GM19452 (cell line): ENCODE measurements around the gene SECTM1.

Experiments
- ATAC-seq: cut with Tn5 transposase; IDR thresholded peaks from one replicate; pipeline ENCODE4 v1.9.1; 2021; ENCODE audit not compliant: unreplicated experiment

Gene SECTM1

GRCh38 chr17:82316651-82317393, 16.7 kb downstream of the SECTM1 start:
- no peak for ATAC-seq

- ATAC-seq: no peak
Measured at GRCh38 chr17:82315703-82316358, 17.7 kb downstream of the SECTM1 start.

- no peak for ATAC-seq
Measured at GRCh38 chr17:82314727-82315605, 18.6 kb downstream of the SECTM1 start.

- ATAC-seq: no peak
Measured at GRCh38 chr17:82314012-82314726, 19.4 kb downstream of the SECTM1 start.

DNA sequence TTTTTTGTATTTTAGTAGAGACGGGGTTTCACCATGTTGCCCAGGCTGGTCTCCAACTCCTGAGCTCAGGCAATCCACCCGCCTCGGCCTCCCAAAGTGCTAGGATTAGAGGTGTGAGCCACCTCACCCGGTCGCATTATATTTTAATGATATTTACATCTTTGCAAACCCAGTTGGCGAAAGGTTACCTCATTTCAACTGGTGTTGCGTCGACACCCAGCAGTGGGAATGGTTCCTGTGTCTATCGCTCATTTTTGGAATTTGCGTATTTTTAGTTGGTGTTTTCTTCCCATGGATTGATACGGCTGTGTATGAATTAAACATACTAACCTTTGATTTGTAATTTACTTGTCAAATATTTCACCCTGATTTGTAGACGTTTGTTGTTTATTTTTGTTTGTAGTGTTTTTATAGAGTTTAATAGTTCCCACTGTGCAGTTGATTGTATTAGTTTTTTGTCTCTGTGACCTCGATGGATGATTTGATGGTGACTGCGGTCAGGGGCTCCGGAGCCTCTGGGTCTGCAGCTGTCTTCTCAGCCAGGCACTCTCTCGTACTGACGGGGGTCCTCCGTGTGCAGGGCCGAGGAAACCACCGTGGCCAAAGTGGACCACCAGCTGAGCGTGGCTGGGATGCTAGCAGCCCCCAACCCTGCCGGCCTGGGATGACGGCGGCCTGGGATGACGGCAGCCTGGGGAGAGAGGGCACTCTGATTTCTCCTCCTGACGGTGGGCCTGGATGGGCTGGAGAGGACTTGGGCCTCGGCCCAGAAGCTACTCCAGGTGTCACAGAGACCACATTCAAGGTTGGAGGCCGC, 20.2 kb downstream of the SECTM1 start:
- no peak for ATAC-seq

DNA sequence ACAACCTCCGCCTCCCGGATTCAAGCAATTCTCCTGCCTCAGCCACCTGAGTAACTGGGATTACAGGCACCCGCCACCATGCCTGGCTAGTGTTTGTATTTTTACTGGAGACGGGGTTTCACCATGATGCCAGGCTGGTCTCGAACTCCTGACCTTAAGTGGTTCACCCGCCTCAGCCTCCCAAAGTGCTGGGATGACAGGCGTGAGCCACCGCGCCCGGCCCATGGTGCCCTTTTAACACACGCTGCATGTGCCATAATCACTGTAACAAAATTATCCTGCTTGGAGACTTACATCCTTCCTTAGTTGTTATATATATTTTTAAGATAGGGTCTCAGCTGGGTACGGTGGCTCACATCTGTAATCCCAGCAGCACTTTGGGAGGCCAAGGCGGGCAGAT, 21.6 kb downstream of the SECTM1 start:
- ATAC-seq: no peak

DNA sequence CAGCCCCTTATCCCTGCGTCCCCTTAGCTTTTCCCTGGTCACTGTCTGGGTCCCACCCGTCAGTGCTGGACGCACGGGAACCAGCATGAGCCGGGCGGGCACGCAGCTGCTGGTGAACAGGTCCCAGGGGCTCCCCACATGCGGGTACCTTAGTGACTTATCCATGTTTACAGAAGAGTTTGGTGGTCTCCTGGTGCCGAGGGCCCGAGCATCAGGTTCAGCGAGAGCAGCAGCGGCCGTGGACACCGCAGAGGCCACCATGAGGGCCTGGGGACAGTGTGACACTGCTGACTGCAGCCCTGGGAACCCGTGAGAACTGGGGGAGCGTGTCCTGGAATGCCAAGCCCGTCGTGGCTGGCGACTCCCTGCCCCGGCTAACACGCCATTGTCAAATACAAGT, 22.7 kb downstream of the SECTM1 start:
- ATAC-seq: no peak

GRCh38 chr17:82309656-82310570, 23.7 kb downstream of the SECTM1 start:
- ATAC-seq: no peak

- no peak for ATAC-seq
Measured at GRCh38 chr17:82305727-82306300, 27.8 kb downstream of the SECTM1 start.

GRCh38 chr17:82304826-82305726, 28.5 kb downstream of the SECTM1 start:
- no peak for ATAC-seq

DNA sequence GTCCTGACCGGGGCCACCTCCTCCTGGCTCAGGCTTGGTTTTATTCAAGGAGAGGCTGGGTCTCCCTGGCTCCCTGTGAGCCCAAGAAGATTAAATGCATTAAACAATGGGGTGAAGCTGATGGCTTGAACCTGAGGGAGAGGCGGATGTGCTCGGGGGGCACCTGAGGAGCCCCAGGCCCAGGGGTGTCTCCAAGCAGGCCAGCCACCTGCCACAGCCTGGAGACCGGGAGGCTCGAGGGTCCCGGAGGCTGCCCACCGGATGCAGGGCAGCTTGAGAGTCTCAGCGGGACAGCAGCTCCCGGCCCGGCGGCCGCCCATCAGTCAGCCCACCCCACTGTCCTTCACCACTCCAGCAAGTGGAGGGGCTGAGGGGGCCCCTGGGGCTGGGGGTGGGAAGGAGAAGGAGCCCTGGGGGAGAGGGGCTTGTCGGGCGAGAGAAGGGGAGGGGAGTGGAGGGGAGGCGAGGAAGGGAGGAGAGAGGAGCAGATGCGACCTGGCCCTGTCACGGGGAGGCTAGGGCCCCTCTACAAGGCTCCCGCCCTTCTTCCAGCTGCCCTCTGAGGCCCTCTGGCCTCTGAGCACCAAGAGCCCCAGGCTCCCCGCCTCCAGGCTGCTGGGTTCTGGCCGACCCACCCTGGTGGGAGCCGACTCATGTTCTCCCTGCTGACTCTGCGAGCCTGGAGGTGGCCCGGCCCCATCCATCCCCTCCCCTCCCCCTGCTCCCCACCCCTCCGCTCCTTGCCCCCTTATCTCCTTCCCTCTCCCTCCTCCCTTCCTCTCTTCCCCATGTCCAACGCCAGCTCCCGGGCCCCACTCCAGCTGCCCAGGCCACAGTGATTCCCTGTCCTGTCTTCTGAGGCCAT, 29.4 kb downstream of the SECTM1 start:
- no peak for ATAC-seq

GRCh38 chr17:82302991-82303943, 30.3 kb downstream of the SECTM1 start:
- no peak for ATAC-seq

GRCh38 chr17:82302568-82302963, 31.0 kb downstream of the SECTM1 start:
- ATAC-seq: no peak

DNA sequence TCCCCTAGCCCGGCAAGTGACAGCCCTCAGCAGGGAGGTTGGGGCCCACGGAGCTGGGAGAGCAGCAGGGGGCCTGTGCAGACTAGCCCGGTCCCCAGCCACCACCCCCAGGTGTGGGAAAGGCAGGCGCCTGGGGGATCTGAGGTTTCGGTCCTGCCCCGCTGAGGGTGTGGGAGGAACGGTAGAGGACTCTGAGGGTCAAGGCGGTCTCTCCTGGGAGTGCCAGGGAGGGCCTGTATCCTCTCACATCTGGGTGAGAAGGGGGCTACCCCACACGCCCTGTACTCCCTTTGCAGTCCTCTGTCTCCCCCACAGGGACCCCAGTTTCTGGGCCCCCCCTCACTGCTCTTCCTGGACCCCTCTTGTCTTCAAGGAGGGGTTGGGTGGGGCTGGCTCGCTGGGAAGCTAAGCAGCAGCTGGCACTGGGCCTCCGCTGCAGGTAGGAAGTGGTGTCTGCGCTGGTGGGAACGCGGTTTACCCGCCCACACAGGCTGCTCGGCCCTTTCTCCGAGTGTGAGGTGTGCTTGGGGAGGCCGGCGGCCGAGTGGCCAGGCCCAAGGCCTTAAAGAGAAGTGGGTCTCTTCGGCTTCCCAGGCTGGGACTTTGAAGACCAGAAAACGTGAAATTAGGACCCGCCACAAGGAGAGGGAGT, 31.5 kb downstream of the SECTM1 start:
- ATAC-seq: no peak

DNA sequence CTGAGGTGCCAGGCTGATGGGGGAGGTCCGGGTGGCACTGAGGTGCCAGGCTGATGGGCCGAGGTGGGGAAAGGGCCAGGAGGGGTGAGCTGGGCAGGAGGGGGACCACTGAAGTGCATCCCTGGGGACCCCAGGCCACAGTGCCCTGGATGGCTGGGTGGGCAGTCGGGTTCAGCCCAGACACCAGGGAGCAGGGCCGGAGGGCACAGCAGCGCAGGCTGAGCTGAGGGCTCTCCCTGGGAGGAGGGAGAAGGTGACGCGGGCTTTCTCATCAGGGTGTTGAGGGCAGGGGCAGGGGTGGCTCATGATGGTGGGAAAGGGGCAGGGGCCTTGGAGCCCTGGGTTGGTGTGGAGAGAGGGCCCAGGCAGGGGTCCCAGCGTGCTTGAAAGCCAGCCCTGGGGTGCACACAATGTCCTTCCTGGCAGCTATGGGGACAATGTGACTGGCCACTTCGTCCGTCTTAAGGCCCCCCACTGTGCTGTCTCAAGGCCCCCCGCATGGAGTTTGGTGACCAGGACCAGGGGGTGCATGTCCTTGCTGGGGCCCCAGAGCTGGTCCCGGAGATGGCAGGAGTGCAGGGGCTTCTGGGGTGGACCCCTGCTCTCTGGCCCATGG, 32.2 kb downstream of the SECTM1 start:
- ATAC-seq: no peak
